Measurements from ENCODE around the gene RAET1L.
"Not testable (repeated sequence)": the region's sequence is repeated elsewhere in the genome, so short reads cannot be mapped to it uniquely, and the experiment has no call there.

Gene RAET1L

GRCh38 chr6:150025201-150025917 lies at the start of gene RAET1L:
TSS of gene RAET1L (minus strand) at chr6:150025532. CDS start at chr6:150025471, 61 bp downstream.
- FAIRE-seq: no peak

DNA sequence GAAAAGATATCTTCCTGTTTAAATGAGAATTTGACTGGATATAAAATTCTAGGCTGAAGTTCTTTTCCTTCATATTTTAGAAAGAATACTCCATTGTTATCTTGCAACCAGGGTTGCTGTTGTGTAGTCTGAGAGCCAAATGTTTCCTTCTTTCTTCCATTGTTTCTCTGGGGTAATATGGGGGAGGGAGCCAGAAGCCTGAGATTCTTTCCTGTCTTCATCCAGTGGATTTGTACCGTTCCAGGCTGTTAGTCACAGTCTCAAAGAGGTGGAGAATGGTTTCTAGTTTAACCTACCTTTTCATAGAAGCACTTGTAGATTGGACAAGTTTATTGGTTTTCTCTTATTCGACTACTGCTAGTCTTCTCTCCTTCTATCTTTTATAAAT lies 49.7 kb upstream of the RAET1L start:
- no peak for FAIRE-seq

- not testable (repeated sequence) for FAIRE-seq
These were observed 49.2 kb upstream of the RAET1L start for GRCh38 chr6:150074396-150075033.

GRCh38 chr6:150072201-150072600 lies 46.9 kb upstream of the RAET1L start:
- FAIRE-seq: no peak

DNA sequence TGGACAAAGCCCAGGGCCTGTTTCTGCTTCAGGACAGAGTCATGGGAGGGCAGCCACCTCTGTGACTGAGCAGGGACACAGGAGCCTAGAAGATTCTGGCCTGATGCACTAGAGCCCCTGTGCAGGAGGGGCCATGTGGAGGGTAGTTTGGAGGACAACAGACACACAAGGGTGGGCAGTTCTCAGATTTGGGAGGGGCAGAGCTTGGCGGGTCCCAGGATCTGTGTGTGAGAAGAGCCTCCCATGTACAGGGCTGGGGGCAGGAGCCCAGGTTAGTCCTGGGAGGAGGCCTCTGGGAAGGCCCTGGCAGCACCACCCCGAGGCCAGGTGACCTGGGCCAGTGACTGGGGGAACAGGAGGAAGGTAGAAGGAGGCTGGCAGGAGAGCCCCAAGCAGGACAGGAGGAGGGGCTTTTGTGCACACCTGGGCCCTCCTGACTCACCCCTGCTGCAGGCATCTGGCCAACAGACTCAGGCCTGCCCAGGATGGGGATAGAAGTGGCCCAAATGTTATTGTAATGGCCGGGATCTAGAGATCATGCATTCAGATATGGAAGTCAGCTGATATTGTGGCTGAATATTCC lies 45.0 kb upstream of the RAET1L start:
- FAIRE-seq: no peak

DNA sequence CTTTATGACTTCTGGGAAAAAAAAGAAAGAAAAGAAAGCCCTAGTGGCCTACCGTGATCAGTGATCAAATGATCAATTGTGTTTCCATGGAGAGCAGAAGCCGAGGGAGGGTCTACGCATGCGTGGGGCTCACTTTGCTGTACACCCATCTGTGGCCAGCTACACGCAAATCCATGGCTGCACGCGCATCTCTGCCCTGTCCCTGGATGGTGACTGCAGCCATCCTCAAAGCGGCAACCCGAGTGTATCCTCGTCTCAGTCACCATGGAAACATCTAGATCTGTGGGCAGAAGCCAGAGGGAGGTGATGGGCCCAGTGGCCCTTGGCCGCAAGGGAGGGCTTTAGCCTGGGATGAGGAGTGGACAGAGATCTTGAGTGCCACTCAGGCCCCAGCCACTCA lies 44.4 kb upstream of the RAET1L start:
- FAIRE-seq: no peak

DNA sequence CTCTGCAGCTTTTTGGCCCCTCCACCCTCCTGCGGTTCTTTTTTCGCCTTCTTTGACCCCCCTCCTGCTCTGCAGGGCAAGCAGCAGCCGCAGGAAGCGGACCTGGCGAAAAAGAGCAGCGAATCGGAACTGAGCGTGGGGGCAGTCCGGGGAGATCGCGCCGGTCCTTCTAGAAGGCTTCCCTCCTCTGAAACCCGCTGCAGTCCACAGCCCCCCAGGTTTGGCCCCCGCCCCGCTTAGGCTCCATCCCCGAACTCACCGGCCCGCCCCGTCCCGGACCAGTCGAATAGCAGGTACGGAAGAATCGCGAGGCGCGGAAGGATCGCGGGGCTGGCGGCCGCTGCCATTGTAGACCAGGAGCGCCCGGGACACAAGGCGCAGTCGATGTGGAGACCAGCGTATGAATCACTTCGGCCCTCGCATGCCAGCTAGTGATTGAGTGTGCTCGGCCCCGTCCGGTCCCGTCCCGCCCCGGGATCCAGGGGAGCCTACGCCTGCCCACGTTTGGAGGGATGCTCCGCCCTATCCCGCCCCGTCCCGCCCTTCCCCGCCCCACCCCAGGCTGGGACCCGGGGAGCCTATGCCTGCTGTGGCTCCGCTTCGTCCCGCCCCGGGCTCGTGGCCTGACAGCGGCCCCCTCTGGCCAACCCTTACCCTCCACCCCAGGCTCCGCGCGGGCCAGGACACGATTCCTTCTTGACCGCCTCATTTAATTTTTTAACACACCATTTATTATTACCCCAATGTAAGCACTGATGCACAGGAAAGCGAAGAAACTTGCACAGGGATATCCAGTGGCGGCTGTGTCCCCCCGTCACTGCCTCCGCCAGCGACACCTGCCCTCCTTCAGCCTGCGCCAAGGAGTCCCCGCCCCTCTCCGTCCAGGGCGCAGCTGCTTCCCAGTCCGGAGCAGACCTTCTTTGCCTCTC lies 43.7 kb upstream of the RAET1L start, which contains the start of gene ULBP3:
TSS of gene ULBP3 (minus strand) at position 402 of the 929 bp plus-strand sequence. CDS start at position 347, 55 bp downstream.
- FAIRE-seq: no peak

- no peak for FAIRE-seq
These were observed 42.8 kb upstream of the RAET1L start for GRCh38 chr6:150068151-150068550.

- no peak for FAIRE-seq
These were observed 39.8 kb upstream of the RAET1L start for GRCh38 chr6:150065083-150065482.

GRCh38 chr6:150063640-150064039 lies 38.3 kb upstream of the RAET1L start:
- no peak for FAIRE-seq

- FAIRE-seq: not testable (repeated sequence)
These were observed 34.6 kb upstream of the RAET1L start for GRCh38 chr6:150059973-150060372.

DNA sequence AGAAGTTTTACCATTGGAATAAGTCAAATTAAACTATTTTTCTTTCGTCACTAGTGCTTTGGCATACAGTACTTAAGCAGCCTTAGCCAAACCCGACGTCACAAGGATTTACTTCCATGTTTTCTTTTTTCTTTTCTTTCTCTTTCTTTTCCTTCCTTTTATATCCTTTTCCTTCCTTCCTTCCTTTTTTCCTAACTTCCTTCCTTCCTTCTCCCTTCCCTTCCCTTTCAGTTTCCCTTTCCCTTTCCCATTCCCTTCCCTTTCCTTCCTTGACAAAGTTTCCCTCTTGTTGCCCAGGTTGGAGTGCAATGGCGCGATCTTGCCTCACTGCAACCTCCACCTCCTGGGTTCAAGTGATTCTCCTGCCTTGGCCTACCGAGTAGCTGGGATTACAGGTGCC lies 33.7 kb upstream of the RAET1L start:
- FAIRE-seq: no peak

- FAIRE-seq: no peak
These were observed 33.0 kb upstream of the RAET1L start for GRCh38 chr6:150058231-150058792.

DNA sequence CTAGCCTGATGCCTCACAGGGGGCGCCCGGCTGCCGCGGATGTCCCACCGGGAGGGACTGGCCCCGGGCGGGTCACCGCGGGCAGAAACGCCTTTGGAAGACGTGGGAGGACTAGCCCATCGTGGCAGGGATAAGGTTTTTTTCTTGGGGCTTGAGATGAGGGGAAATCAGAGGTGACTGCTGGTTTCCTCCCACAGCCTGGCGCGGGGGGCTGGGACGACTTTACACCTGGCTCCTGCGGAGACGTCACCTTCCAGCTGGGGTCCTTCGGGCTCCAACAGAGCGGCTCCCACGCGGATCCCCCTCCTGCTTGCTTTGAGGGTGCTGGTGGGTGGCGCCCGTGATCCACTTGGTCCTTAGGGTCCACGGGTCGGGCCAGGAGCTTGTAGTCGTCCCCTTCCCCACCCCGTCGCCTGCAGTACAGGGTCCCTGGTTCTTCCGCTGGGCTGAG lies 32.2 kb upstream of the RAET1L start:
- no peak for FAIRE-seq

GRCh38 chr6:150056916-150057315 lies 31.6 kb upstream of the RAET1L start:
- no peak for FAIRE-seq

DNA sequence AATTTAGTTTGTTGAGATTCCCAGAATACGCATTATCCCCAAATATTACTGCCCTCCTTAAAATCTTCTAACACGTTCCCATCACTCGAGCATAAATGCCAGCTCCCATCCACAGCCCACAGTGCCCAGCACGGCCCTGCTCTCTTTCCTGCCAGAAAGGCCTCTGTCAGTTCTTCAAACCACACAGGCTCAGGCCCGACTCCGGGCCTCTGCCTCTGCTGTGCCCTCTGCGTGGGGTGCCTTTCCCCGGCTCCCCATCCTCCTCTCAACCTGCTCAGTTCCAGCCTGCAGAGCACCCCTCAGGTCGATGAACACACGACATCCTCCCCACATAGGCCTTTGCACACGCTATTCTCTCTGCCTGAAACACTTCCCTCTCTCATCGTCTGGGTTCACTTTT lies 30.8 kb upstream of the RAET1L start:
- FAIRE-seq: no peak

GRCh38 chr6:150055131-150055530 lies 29.8 kb upstream of the RAET1L start:
- FAIRE-seq: no peak

DNA sequence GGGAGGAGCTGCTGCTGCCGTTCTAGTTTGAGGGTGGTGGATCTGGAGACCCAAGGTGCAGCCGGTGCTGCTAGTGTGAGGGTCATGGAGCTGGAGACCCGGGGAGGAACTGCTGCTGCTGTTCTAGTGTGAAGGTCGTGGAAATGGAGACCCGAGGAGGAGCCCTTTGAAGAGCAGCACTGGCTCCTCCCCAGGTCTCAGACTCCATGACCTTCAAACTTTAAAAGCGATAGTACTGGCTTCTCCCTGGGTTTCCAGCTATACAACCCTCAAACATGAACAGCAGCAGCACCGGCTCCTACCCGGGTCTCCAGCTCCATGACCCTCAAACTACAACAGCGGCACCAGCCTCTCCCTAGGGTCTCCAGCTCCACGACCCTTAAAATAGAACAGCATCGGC lies 28.1 kb upstream of the RAET1L start:
- no peak for FAIRE-seq

DNA sequence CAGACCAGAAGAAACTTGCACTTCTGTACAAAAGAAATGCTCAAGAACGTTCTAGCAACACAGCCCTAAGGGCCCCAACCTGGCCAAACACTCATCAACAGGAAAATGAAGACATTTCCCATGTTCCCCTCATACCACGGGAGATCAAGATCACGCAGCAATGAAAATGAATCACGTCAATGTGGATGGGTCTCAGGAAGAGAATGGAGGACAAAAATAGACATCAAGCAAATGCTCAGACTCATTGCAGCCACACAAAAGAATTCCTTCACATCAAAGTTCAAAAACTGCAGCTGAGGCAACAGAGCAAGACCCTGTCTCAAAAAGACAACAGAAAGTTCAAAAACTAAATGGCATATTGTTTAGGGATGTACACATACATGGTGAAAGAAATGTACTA lies 25.5 kb upstream of the RAET1L start:
- FAIRE-seq: no peak

DNA sequence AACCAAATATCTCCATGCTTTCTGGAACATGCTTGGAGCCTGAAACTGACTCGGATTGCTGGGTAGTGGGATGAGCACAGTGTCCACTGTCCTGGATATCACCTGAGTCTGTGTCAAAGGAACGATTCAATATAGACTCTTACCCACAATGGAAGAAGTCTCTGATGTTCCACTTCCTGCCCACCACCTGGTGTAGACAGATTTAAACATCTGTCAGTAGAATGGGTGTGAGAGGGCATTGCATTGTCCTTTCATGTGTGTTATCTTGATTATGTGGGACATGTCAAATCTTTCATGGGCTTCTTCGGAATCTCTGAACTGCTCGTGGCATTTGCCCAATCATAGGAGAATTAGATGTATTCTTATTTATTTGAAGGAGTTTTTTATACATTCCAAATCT lies 22.8 kb upstream of the RAET1L start:
- no peak for FAIRE-seq

- no peak for FAIRE-seq
These were observed 21.6 kb upstream of the RAET1L start for GRCh38 chr6:150046943-150047342.

- FAIRE-seq: no peak
These were observed 19.4 kb upstream of the RAET1L start for GRCh38 chr6:150044621-150045145.

Data from endometrium (tissue), 2 donors.